ENCODE measurements around the gene RPL28. TPM values are rescaled to one million over a fixed set of nuclear protein-coding genes. Genes with fewer than 3 reads are reported as not detected.
A peak's percentile ranks its signal among the peaks of the same experiment; 100 is the strongest.

The RPL28 gene
- total RNA-seq, 2 experiments from 2014 or later: 2,948 to 3,082 TPM

DNA sequence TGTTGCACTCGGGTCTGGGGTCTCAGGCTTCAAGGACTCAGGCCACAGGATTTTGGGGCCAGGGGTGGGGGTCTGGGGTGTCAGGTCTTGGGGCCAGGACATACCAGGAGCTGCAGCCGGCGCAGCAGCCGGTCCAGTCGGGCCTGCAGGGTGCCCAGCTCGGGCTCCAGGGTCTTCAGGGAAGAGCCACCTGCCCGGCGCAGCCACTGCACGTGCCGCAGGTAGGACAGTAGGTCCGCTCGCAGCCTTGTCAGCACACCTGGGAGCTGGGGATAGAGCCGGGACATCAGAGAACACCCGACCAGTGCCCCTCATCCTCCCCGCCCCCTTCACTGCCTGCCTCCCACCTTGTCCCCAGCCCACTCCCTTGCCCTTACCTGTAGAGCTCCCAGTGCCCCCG lies 17.6 kb upstream of the RPL28 start:
- ChIA-PET CTCF (interaction anchor here (0.8 kb wide), 1 partner anchor 29 kb away, joined by 3 read pairs; the partner anchor contains the start of gene KMT5C), POLR2A (interaction anchor here (1.0 to 2.3 kb wide), 3 partner anchors 16 to 34 kb away, joined by 3 to 7 read pairs (median 3); partner anchors contain the start of gene TMEM238)
- Mint-ChIP-seq H3K36me3 (ENCODE audit: low read depth) (peaks cover 2% of the 10 kb centered on the region), H3K27me3 (ENCODE audit: low read depth) (peaks cover 35% of the 10 kb centered on the region), H3K9me3 (ENCODE audit: insufficient read depth) (no peaks in the 10 kb centered on the region), H3K27ac (no peak overlapping the region), H3K4me1 (ENCODE audit: low read depth) (peaks cover 8% of the 10 kb centered on the region), H3K4me3 (no peak overlapping the region)
- ATAC-seq (no peak), DNase-seq (no peak)

DNA sequence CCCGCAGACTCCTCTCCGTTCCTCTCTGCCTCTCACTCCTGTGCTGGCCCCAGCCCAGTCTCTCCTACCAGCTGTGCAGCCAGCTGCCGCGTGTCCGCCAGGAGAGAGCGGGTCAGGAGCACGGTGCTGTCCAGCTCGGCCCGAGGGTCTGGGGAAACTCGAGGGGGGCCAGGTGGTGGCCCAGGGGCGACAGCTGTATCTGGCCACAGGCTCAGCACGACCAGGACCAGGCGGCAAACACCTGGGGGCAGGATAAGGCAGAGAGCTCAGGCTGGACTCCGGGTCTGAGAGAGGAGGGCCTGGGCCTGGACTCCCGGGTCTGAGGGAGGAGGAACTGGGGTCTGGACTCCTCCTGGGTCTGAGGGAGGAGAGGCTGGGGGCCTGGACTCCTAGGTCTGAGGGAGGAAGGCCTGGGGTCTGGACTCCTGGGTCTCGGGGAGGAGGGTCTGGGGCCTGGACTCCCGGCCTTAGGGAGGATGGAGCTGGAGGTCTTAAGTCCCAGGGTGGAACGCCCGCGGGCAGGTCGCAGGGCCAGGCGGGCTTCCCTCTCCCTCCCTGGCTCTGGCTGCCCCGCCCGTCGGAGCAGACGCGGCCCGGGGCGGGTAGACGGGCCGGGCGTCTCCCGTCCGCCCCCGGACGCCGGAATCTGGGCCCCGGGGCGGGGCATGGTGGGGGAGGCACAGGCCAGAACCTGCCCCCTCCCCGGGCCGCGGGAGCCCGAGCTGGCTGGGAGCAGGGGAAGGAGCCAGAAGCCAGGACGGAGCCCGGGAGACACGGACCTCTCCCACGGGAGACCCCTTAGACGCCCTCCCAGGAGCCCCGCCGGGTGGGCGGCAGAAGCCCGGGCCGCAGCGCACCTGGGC lies 16.8 kb upstream of the RPL28 start:
- Mint-ChIP-seq H3K36me3 (ENCODE audit: low read depth) (peaks cover 2% of the 10 kb centered on the region), H3K9me3 (ENCODE audit: insufficient read depth) (no peaks in the 10 kb centered on the region), H3K4me1 (ENCODE audit: low read depth) (peaks cover 11% of the 10 kb centered on the region), H3K27ac (no peak overlapping the region), H3K27me3 (ENCODE audit: low read depth) (peaks cover 40% of the 10 kb centered on the region), H3K4me3 (no peak overlapping the region)
- ChIA-PET CTCF (interaction anchor here (0.8 kb wide), 1 partner anchor 29 kb away, joined by 3 read pairs; the partner anchor contains the start of gene KMT5C), POLR2A (interaction anchor here (1.0 to 2.3 kb wide), 3 partner anchors 15 to 34 kb away, joined by 3 to 7 read pairs (median 3); partner anchors contain the start of gene TMEM238)
- ATAC-seq (peak; percentile 46), DNase-seq (no peak)

DNA sequence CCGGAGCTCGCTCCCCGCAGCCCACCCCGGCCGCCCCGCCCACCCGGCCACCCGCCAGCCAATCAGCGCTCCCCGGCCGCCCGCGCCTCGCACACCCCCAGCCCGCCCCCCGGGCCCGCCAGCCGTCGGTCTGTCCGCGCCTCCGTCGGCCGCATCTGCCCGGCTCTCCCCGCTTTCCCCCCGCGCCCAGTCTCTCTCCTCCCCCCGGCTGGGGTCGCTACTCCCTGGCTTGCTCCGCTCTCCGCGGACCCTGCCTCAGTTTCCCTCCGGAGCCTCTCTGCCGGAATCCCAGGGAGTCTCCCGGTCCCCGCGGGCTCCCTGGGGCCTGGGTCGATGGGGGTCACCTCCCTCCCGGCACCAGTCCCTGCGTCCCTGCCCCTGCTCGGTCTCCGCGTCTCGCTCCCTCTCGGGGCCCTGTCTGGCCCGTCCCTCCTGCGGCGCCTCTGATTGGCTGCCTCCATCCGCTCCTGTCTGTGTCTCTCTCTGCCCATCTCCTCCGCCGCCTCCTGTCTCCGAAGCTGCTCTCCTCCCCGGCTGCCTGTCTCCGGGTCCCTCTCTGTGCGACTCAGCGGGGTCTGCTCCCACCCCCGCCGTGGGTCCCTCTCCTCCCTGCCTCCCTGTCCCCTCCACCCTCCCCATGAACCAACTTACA lies 16.0 kb upstream of the RPL28 start:
- DNase-seq (peak; percentile 38), ATAC-seq (peak; percentile 50)
- H3K36me3 Mint-ChIP-seq (ENCODE audit: low read depth): peaks cover 2% of the 10 kb centered on the region
- H3K4me1 Mint-ChIP-seq (ENCODE audit: low read depth): peaks cover 11% of the 10 kb centered on the region
- ChIA-PET CTCF (no interaction called here), POLR2A (interaction anchor here (1.5 to 2.3 kb wide), 2 partner anchors 14 to 18 kb away, joined by 3 to 7 read pairs; partner anchors contain the start of gene TMEM238)
- peaks cover 40% of the 10 kb centered on the region for H3K27me3 Mint-ChIP-seq (ENCODE audit: low read depth)
- no peak overlapping the region for H3K27ac Mint-ChIP-seq
- no peak overlapping the region for H3K4me3 Mint-ChIP-seq
- no peaks in the 10 kb centered on the region for H3K9me3 Mint-ChIP-seq (ENCODE audit: insufficient read depth)

DNA sequence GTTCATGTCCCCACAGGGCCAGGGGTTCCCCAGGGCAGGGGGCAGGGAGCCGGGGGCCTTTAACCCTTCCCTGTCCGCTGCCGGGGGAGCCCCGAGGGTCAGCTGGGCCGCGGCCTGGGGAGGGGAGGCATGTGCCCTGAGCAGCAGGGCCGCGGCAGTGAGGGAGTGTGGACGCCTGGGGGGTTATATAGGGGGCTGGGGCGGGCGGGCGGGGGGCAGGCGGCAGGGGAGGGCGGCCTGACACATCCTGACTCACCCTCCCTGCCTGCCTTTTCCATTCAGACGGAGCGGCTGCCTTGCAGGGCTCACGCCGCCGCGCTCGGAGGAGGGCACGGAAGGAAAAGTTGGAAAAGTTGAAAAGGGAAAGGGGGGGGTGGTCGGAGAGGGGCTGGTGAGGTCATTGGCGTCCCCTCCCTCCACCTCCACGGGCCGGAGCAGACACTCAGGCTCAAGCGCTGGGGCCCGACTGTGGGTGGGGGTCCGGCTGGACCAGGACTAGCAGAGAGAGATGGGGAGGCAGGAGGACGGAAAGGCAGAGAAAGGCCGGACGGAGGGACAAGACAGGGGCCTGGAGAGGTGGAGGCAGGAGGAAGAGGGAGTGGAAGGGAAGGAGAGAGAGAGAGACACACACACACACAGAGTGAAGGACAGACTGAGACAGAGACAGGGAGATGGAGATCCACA lies 15.3 kb upstream of the RPL28 start, which contains the start of gene IL11:
Gene IL11, minus strand, starts transcription at position 159 of the 684 bp plus-strand sequence. Its CDS starts 153 bp downstream, at position 6.
- no peak within 1 kb of the TSS for H3K4me3 Mint-ChIP-seq
- POLR2A ChIA-PET: interaction anchor here (0.9 to 2.3 kb wide), 2 partner anchors 13 to 14 kb away, joined by 3 to 7 read pairs; partner anchors contain the start of gene TMEM238
- H3K36me3 Mint-ChIP-seq (ENCODE audit: low read depth): peaks cover 2% of the 10 kb centered on the region
- ATAC-seq: no peak
- no peak for DNase-seq
- CTCF ChIA-PET: no interaction called here
- H3K9me3 Mint-ChIP-seq (ENCODE audit: insufficient read depth): no peaks in the 10 kb centered on the region
- H3K27ac Mint-ChIP-seq: no peak within 1 kb of the TSS
- peaks cover 40% of the 10 kb centered on the region for H3K27me3 Mint-ChIP-seq (ENCODE audit: low read depth)
- H3K4me1 Mint-ChIP-seq (ENCODE audit: low read depth): peaks cover 11% of the 10 kb centered on the region

DNA sequence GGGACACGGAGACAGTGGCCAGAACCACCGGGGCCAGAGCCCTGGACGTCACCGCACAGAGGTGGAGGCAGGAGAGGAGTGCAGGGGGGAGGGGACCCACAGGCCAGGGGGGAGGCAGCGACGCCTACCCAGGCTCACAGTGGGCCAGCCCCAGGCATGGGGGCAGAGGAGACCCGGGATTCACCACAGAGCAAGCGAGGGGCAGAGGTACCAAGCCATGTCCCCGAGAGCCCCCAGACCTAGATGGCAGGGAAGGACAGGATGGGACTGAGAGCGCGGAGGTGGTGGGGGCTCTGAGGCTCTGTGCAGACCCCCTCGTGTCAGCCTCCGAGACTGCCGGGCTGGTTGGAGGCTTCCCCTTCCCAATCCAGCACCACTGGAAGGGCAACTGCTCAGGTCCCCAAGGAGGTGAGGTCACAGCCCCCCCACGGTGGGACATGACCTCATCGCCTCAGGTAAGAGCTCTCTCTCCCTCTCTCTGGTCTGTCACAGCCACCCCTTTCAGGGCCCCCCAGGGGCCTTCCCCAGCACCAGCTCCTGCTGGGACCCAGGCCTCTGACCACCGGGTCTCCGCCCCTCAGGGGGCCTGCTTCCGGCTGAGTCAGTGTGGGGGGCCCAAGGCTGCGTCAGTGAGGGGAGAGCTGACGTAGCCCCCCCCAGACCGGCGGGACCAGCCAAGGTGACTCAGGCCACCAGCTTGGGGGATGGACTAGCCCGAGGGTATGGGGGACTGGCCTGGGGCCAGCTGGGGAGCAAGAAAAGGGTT lies 13.2 kb upstream of the RPL28 start:
- Mint-ChIP-seq H3K36me3 (ENCODE audit: low read depth) (peaks cover 2% of the 10 kb centered on the region), H3K27me3 (ENCODE audit: low read depth) (peaks cover 37% of the 10 kb centered on the region), H3K9me3 (ENCODE audit: insufficient read depth) (no peaks in the 10 kb centered on the region), H3K4me3 (no peak overlapping the region), H3K27ac (no peak overlapping the region), H3K4me1 (ENCODE audit: low read depth) (peaks cover 11% of the 10 kb centered on the region)
- DNase-seq (no peak), ATAC-seq (no peak)
- ChIA-PET CTCF (interaction anchor here (0.5 to 1.2 kb wide), 2 partner anchors 35 to 131 kb away, joined by 3 read pairs; no protein-coding TSS in a partner anchor), POLR2A (interaction anchor here (0.6 to 1.4 kb wide), 2 partner anchors 12 to 14 kb away, joined by 3 to 6 read pairs; partner anchors contain the start of gene TMEM238)

DNA sequence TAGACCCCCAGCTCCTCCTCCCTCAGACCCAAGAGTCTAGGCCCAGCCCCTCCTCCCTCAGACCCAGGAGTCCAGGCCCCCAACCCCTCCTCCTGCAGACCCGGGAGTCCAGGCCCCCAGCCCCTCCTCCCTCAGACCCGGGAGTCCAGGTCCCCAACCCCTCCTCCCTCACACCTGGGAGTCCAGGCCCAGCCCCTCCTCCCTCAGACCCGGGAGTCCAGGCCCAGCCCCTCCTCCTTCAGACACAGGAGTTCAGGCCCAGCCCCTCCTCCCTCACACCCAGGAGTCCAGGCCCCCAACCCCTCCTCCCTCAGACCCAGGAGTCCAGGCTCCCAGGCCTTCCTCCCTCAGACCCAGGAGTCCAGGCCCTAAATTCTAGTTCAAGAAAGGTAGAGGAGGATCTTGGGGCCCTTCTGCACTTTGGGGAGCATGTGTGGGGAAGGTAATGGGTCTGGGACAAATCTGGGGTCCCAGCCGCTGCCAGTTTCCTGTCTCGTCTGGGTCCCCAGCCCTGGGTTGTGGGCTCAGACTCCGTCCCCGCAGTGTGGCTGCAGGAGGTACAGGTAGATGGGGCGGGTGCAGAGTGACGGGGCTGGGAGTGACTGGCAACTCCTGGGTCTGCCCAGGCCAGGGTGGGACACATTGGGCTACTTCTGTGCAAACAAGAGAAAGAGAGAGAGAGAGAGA lies 12.3 kb upstream of the RPL28 start:
- Mint-ChIP-seq H3K4me1 (ENCODE audit: low read depth) (peaks cover 11% of the 10 kb centered on the region), H3K4me3 (no peak overlapping the region), H3K27me3 (ENCODE audit: low read depth) (peaks cover 33% of the 10 kb centered on the region), H3K27ac (no peak overlapping the region), H3K9me3 (ENCODE audit: insufficient read depth) (no peaks in the 10 kb centered on the region), H3K36me3 (ENCODE audit: low read depth) (peaks cover 2% of the 10 kb centered on the region)
- ChIA-PET CTCF (interaction anchor here (1.2 kb wide), 1 partner anchor 130 kb away, joined by 3 read pairs; no protein-coding TSS in a partner anchor), POLR2A (interaction anchor here (0.6 to 1.4 kb wide), 2 partner anchors 11 to 103 kb away, joined by 3 to 6 read pairs; partner anchors contain the start of gene TMEM238)
- DNase-seq: no peak
- ATAC-seq: no peak

DNA sequence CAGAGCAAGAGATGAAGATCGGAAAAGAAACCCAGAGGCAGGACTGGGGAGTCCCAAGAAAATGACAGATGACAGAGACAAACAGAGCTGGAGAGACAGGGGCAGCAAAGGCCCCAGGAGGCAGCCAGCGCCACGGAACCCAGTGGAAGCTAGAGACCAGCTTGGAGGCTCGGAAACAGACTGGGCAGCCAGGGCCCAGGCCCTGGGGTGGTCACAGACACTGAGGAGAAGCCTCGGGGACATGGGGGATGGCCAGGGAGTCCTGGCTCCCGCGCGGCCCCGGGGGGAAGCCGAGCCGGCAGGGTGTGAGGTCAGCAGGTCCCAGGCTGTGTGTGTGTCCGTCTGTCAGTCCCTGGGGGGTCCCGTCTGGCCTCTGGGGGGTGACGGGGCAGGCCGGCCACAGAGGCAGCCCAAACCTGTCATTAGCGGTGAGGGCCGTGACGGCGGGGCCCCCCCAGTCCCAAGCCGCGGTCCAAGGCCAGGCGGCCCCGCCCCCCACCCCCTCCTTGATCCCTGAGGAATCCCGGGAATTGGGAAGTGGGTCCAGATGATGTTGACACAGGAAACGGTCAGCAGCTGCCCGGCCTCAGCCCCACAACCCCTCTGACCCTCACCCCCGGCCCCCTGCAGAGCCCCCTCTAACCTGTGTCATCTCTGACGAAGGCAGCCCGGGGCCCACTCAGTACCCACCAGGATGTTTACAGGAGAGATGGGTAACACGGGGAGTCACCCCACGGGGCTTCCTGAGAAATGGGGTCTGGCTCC lies 11.6 kb upstream of the RPL28 start:
- no peak overlapping the region for H3K4me3 Mint-ChIP-seq
- H3K4me1 Mint-ChIP-seq (ENCODE audit: low read depth): peaks cover 11% of the 10 kb centered on the region
- ATAC-seq: no peak
- ChIA-PET CTCF (no interaction called here), POLR2A (interaction anchor here (0.6 kb wide), 1 partner anchor 104 kb away, joined by 3 read pairs; no protein-coding TSS in a partner anchor)
- peaks cover 28% of the 10 kb centered on the region for H3K27me3 Mint-ChIP-seq (ENCODE audit: low read depth)
- DNase-seq: no peak
- no peaks in the 10 kb centered on the region for H3K9me3 Mint-ChIP-seq (ENCODE audit: insufficient read depth)
- H3K36me3 Mint-ChIP-seq (ENCODE audit: low read depth): peaks cover 2% of the 10 kb centered on the region
- no peak overlapping the region for H3K27ac Mint-ChIP-seq

DNA sequence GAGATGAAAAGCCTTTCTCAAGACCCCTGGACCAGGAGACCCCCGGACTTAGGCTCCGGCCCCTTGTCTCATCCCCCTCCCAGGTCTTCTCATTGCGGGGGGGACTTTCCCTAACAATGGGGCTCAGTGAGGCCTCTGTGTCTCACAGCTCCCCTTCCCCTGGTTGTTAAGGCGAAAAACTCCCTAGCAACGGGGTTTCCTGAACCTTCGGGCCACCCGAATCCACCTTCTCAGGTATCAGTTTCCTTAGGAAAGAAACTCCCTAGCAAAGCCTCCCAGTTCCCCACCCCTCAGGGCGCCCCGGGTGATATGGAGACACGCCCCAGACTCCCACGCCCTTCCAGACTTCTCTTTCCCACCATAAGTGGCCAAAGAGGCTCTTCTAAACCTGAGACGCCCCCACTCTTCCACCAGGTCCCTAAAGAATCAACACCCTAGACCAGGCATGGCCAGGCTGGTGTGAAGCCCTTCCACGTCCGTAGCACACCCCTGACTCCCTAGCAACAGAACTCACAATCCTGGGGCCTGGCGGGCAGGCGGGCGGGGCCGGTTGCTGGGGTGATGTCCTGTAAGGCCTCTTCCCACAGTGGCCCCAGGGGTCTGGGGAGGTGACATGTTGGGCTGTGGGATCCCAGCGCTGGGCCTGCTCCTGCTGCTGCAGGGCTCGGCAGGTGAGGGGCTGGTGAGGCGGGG lies 9.3 kb upstream of the RPL28 start, which contains the start of gene TMEM190:
Gene TMEM190, plus strand, starts transcription at position 586 of the 693 bp plus-strand sequence. Its CDS starts 28 bp downstream, at position 614.
- Mint-ChIP-seq H3K9me3 (ENCODE audit: insufficient read depth) (no peaks in the 10 kb centered on the region), H3K4me3 (no peak within 1 kb of the TSS), H3K27me3 (ENCODE audit: low read depth) (peaks cover 14% of the 10 kb centered on the region), H3K27ac (no peak within 1 kb of the TSS), H3K36me3 (ENCODE audit: low read depth) (peaks cover 5% of the 10 kb centered on the region), H3K4me1 (ENCODE audit: low read depth) (peaks cover 10% of the 10 kb centered on the region)
- ChIA-PET CTCF (no interaction called here), POLR2A (interaction anchor here (1.3 kb wide), 1 partner anchor 8 kb away, joined by 3 read pairs; the partner anchor contains the start of gene TMEM238)
- no peak for ATAC-seq
- DNase-seq: no peak

DNA sequence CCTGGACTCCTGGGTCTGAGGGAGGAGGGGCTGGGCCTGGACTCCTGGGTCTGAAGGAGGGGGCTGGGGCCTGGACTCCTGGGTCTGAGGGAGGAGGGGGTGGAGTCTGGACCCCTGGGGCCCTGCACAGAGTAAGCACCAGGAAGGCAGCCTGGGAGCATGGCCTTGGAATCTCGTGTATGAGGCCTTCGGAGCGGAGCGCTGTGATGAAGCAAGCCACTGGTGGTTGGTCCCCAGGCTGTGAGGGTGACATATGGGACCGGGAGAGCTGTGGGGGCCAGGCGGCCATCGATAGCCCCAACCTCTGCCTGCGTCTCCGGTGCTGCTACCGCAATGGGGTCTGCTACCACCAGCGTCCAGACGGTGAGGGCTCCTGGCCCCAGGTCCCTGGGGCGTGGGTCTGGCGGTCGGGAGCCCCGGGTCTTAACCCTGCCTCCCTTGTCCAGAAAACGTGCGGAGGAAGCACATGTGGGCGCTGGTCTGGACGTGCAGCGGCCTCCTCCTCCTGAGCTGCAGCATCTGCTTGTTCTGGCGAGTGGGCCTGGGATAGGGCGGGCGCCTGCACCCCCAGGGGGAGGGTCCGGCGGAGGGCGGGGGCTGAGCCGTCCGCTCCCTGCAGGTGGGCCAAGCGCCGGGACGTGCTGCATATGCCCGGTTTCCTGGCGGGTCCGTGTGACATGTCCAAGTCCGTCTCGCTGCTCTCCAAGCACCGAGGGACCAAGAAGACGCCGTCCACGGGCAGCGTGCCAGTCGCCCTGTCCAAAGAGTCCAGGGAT lies 8.2 kb upstream of the RPL28 start:
- ChIA-PET CTCF (no interaction called here), POLR2A (no interaction called here)
- H3K27me3 Mint-ChIP-seq (ENCODE audit: low read depth): peaks cover 5% of the 10 kb centered on the region
- peaks cover 17% of the 10 kb centered on the region for H3K36me3 Mint-ChIP-seq (ENCODE audit: low read depth)
- no peaks in the 10 kb centered on the region for H3K9me3 Mint-ChIP-seq (ENCODE audit: insufficient read depth)
- ATAC-seq: no peak
- DNase-seq: no peak
- no peak overlapping the region for H3K27ac Mint-ChIP-seq
- H3K4me3 Mint-ChIP-seq: no peak overlapping the region
- peaks cover 18% of the 10 kb centered on the region for H3K4me1 Mint-ChIP-seq (ENCODE audit: low read depth)

Data from activated CD8-positive, alpha-beta T cell treated with anti-CD3 and anti-CD28 coated beads, Interleukin-2, amount 10 ng/mL, durations not matched to agents 7 days and 5 days (primary cell).